Gastrocnemius medialis (tissue), 4 donors: ENCODE measurements around the gene NACA. TPM values are rescaled to one million over a fixed set of nuclear protein-coding genes. Genes with fewer than 3 reads are reported as not detected.
"Not testable (repeated sequence)": the region's sequence is repeated elsewhere in the genome, so short reads cannot be mapped to it uniquely, and the experiment has no call there.

Experiments used
- ATAC-seq, 2 donors: fragments of 150-250 bp; one replicate each; pipeline ENCODE4 v1.9.1; 2016
- DNase-seq, 2 donors: peaks; one replicate each; pipeline ENCODE4 v3.0.0-alpha.2; 2019
- H3K27ac ChIP-seq, 4 donors: fragments of 200-600 bp; sonication (generic); 1 replicate in 1 of 4; 2 replicates in 3 of 4; pipeline ENCODE4 v1.5.1; 2016 to 2018; ENCODE audit warnings: mild to moderate bottlenecking in 2 of 4, moderate library complexity in 1 of 4
- H3K27me3 ChIP-seq, 3 donors: fragments of 200-600 bp; sonication (generic) in 2 of 3; 1 replicate in 1 of 3; 2 replicates in 2 of 3; pipeline versions ENCODE4 v1.5.1 to v1.6.0; 2016 to 2019; ENCODE audit warnings: mild to moderate bottlenecking in 1 of 3, moderate library complexity in 1 of 3
- H3K36me3 ChIP-seq, 2 donors: fragments of 200-600 bp; sonication (generic) in 1 of 2; one replicate each; pipeline ENCODE4 v1.5.1; 2017 to 2018
- H3K4me1 ChIP-seq, 2 donors: fragments of 200-600 bp; sonication (generic) in 1 of 2; one replicate each; pipeline ENCODE4 v1.5.1; 2016 to 2017; ENCODE audit warnings: mild to moderate bottlenecking in 2 of 2
- H3K4me3 ChIP-seq, 4 donors: fragments of 200-600 bp; sonication (generic) in 3 of 4; 1 replicate in 1 of 4; 2 replicates in 3 of 4; pipeline ENCODE4 v1.5.1; 2016 to 2019; ENCODE audit warnings: mild to moderate bottlenecking in 2 of 4
- H3K9me3 ChIP-seq, 3 donors: fragments of 200-600 bp; sonication (generic) in 2 of 3; 1 replicate in 1 of 3; 2 replicates in 2 of 3; pipeline ENCODE4 v1.5.1; 2016 to 2019
- CTCF ChIP-seq, 5 experiments: fragments of 450-650 bp in 3 of 5; fragments of 200-600 bp in 2 of 5; sonication (generic) in 2 of 5; IDR thresholded peaks in 4 of 5; conservative IDR thresholded peaks in 1 of 5; 1 replicate in 4 of 5; 2 replicates in 1 of 5; pipeline ENCODE4 v1.5.1; 2016 to 2019; ENCODE audit warnings: antibody characterized with exemption in 5 of 5, mild to moderate bottlenecking in 3 of 5, moderate library complexity in 3 of 5
- POLR2A ChIP-seq, 2 donors: fragments of 450-650 bp; IDR thresholded peaks; one replicate each; pipeline ENCODE4 v1.6.1; 2017; ENCODE audit warnings: antibody characterized with exemption in 2 of 2, mild to moderate bottlenecking in 2 of 2, moderate library complexity in 2 of 2
- in situ Hi-C, 4 donors: fragments of 200-750 bp; cut with MboI; loops; one replicate each; pipeline versions ENCODE4 v1.15.0 to v1.8.0; 2017; ENCODE audit warnings: low sequenced_read_pairs in 4 of 4
- intact Hi-C: fragments of 100-400 bp; cut with DNase I; formaldehyde crosslinking; loops from one replicate; pipeline ENCODE4 v1.15.1; 2023; ENCODE audit warnings: low total_unique reads
- total RNA-seq, 4 donors: library from RNA; depleted of rRNA; stranded (reverse); fragments of >200 nt; gene quantifications; one replicate each; pipeline versions ENCODE4 v1.1.0 to v1.2.3, GENCODE V29; 2016

Gene NACA
- total RNA-seq, 4 donors from 2014 or later: 225 to 438 (median 398) TPM

GRCh38 chr12:56728139-56728861 lies 3.2 kb upstream of the NACA start:
- intact Hi-C loops: loop anchor here (10.0 kb wide), 1 partner anchor 1003 kb away; the partner anchor contains the start of genes CD63 and RDH5
- ATAC-seq (no peak), DNase-seq (no peak)
- Histone ChIP-seq H3K36me3 (peaks cover 0 to 5% of the 10 kb centered on the region in 2 donors), H3K27ac (no peak overlapping the region), H3K4me3 (no peak overlapping the region), H3K27me3 (no peaks in the 10 kb centered on the region), H3K9me3 (no peaks in the 10 kb centered on the region), H3K4me1 (peaks cover 2 to 11% of the 10 kb centered on the region in 2 donors)
- in situ Hi-C loops: loop anchor here in 3 of 4 donors (5.0 to 10.0 kb wide), 3 partner anchors 83 to 93 kb away; partner anchors contain the start of genes ATP5F1B (in 1 of the 3) and BAZ2A (in 1 of the 3)
- TF ChIP-seq POLR2A (IDR thresholded peaks at IDR 0.05) (no peak), CTCF (IDR thresholded peaks at IDR 0.05 in 4 of 5, conservative IDR thresholded peaks at IDR 0.05 in 1 of 5) (no peak)

GRCh38 chr12:56726196-56726675 lies 1.1 kb upstream of the NACA start:
- intact Hi-C loops (loop anchor here (10.0 kb wide), 1 partner anchor 1001 kb away; the partner anchor contains the start of genes CD63 and RDH5), in situ Hi-C loops (loop anchor here in 3 of 4 donors (5.0 to 10.0 kb wide), 3 partner anchors 81 to 91 kb away; partner anchors contain the start of genes ATP5F1B (in 1 of the 3) and BAZ2A (in 1 of the 3))
- not testable (repeated sequence) for DNase-seq, H3K27me3 ChIP-seq, H3K9me3 ChIP-seq, ATAC-seq
- peak overlapping the region in 2 of 4 donors; percentile 82 to 85 for H3K4me3 ChIP-seq
- H3K27ac ChIP-seq: peak overlapping the region; percentile 95 to 98 (median 96)
- H3K36me3 ChIP-seq: peaks cover 0 to 12% of the 10 kb centered on the region in 2 donors
- H3K4me1 ChIP-seq: peaks cover 23 to 32% of the 10 kb centered on the region in 2 donors

GRCh38 chr12:56725723-56726102 lies 614 bp upstream of the NACA start:
- intact Hi-C loops (loop anchor here (1.0 to 10.0 kb wide), 6 partner anchors 37 to 1001 kb away; partner anchors contain the start of genes ATP5F1B, CD63, MBD6 and PTGES3), in situ Hi-C loops (loop anchor here in 3 of 4 donors (5.0 to 10.0 kb wide), 3 partner anchors 81 to 91 kb away; partner anchors contain the start of genes ATP5F1B (in 1 of the 3) and BAZ2A (in 1 of the 3))
- no peak for ATAC-seq
- peaks cover 0 to 12% of the 10 kb centered on the region in 2 donors for H3K36me3 ChIP-seq
- H3K4me3 ChIP-seq: peak overlapping the region; percentile 78 to 99 (median 84)
- no peaks in the 10 kb centered on the region for H3K27me3 ChIP-seq
- H3K27ac ChIP-seq: peak overlapping the region; percentile 95 to 98 (median 96)
- DNase-seq: no peak
- peaks cover 28 to 37% of the 10 kb centered on the region in 2 donors for H3K4me1 ChIP-seq
- H3K9me3 ChIP-seq: no peaks in the 10 kb centered on the region
- TF ChIP-seq POLR2A (IDR thresholded peaks at IDR 0.05) (no peak), CTCF (IDR thresholded peaks at IDR 0.05 in 4 of 5, conservative IDR thresholded peaks at IDR 0.05 in 1 of 5) (no peak)

GRCh38 chr12:56724701-56724971 lies 463 bp downstream of the NACA start:
- H3K36me3 ChIP-seq: peaks cover 0 to 22% of the 10 kb centered on the region in 2 donors
- peak overlapping the region; percentile 78 to 99 (median 84) for H3K4me3 ChIP-seq
- intact Hi-C loops (loop anchor here (1.0 to 10.0 kb wide), 3 partner anchors 606 to 1000 kb away; partner anchors contain the start of genes CD63, MBD6, RDH5 and ZC3H10), in situ Hi-C loops (loop anchor here in 2 of 4 donors (10.0 kb wide), 2 partner anchors 80 to 90 kb away; partner anchors contain the start of genes ATP5F1B (in 1 of the 2) and BAZ2A (in 1 of the 2))
- no peaks in the 10 kb centered on the region for H3K9me3 ChIP-seq
- peaks cover 39 to 48% of the 10 kb centered on the region in 2 donors for H3K4me1 ChIP-seq
- ATAC-seq (peak; percentile 14 to 17), DNase-seq (peak in 1 of 2 donors; percentile 43)
- TF ChIP-seq POLR2A (IDR thresholded peaks at IDR 0.05) (no peak), CTCF (IDR thresholded peaks at IDR 0.05 in 4 of 5, conservative IDR thresholded peaks at IDR 0.05 in 1 of 5) (no peak)
- no peaks in the 10 kb centered on the region for H3K27me3 ChIP-seq
- peak overlapping the region; percentile 95 to 98 (median 96) for H3K27ac ChIP-seq
